Activated CD8-positive, alpha-beta T cell treated with anti-CD3 and anti-CD28 coated beads for 36 hours (primary cell): ENCODE results near the gene TSPO2. TPM values are rescaled to one million over a fixed set of nuclear protein-coding genes. Genes with fewer than 3 reads are reported as not detected.

Experiments used
- ATAC-seq: fragments of 200-7000 bp; cut with Tn5 transposase; one replicate; pipeline ENCODE4 v1.10.0; 2021; ENCODE audit warnings: mild to moderate bottlenecking, moderate library complexity
- CTCF ChIA-PET: fragments of 350-600 bp; sonication (Branson Sonifier 250); formaldehyde crosslinking; loops from one replicate; lab custom pipeline; 2021; ENCODE audit warnings: antibody characterized with exemption; lab: Charles Lee
- POLR2A ChIA-PET: fragments of 350-600 bp; sonication (Branson Sonifier 250); formaldehyde crosslinking; loops from one replicate; lab custom pipeline; 2021; ENCODE audit warnings: antibody characterized with exemption; lab: Charles Lee
- DNase-seq: peaks from one replicate; pipeline ENCODE4 v3.0.0-alpha.2; 2020
- H3K27ac Mint-ChIP-seq: one replicate; pipeline ENCODE4 v1.8.0; 2021; ENCODE audit warnings: mild to moderate bottlenecking, mixed read lengths
- H3K27me3 Mint-ChIP-seq: one replicate; pipeline ENCODE4 v1.8.0; 2021; ENCODE audit warnings: mixed read lengths
- H3K36me3 Mint-ChIP-seq: one replicate; pipeline ENCODE4 v1.8.0; 2021; ENCODE audit warnings: low read depth, mixed read lengths
- H3K4me1 Mint-ChIP-seq: one replicate; pipeline ENCODE4 v1.8.0; 2021; ENCODE audit warnings: low read depth, mixed read lengths
- H3K4me3 Mint-ChIP-seq: one replicate; pipeline ENCODE4 v1.8.0; 2021; ENCODE audit warnings: mild to moderate bottlenecking, moderate library complexity, mixed read lengths
- H3K9me3 Mint-ChIP-seq: one replicate; pipeline ENCODE4 v1.8.0; 2021; ENCODE audit warnings: mixed read lengths
- CTCF ChIP-seq: fragments of 200-600 bp; IDR thresholded peaks from one replicate; pipeline ENCODE4 v1.8.0; 2022; ENCODE audit warnings: antibody characterized with exemption, mild to moderate bottlenecking
- intact Hi-C: fragments of 100-400 bp; cut with micrococcal nuclease; formaldehyde crosslinking; loops from one replicate; pipeline ENCODE4 v1.10.0; 2022
- total RNA-seq, 2 experiments: library from RNA; stranded (reverse); gene quantifications; one replicate each; pipeline ENCODE4 v1.2.3, GENCODE V29; 2021

TSPO2 gene
- total RNA-seq, 2 experiments from 2014 or later = not detected

GRCh38 chr6:41027241-41027640 lies 15.0 kb upstream of the TSPO2 start:
- ChIA-PET CTCF (interaction anchor here (1.0 to 5.8 kb wide), 22 partner anchors 9 to 698 kb away, joined by 3 to 48 read pairs (median 8); partner anchors contain the start of genes APOBEC2, NFYA, OARD1 and TSPO2), POLR2A (interaction anchor here (1.6 kb wide), 1 partner anchor 8 kb away, joined by 7 read pairs; no protein-coding TSS in a partner anchor)
- no peaks in the 10 kb centered on the region for H3K36me3 Mint-ChIP-seq
- no peak for ATAC-seq
- H3K27ac Mint-ChIP-seq = peak overlapping the region; percentile 76
- peak overlapping the region; percentile 71 for H3K4me3 Mint-ChIP-seq
- peaks cover 18% of the 10 kb centered on the region for H3K4me1 Mint-ChIP-seq
- H3K9me3 Mint-ChIP-seq = no peaks in the 10 kb centered on the region
- DNase-seq = no peak
- intact Hi-C loops = no loop called here
- no peaks in the 10 kb centered on the region for H3K27me3 Mint-ChIP-seq
- no peak for TF ChIP-seq CTCF

- POLR2A ChIA-PET = interaction anchor here (1.1 to 1.7 kb wide), 3 partner anchors 9 to 43 kb away, joined by 3 to 7 read pairs (median 5); no protein-coding TSS in a partner anchor
- CTCF ChIA-PET = interaction anchor here (0.7 to 5.8 kb wide), 37 partner anchors 9 to 699 kb away, joined by 3 to 48 read pairs (median 4); partner anchors contain the start of genes APOBEC2, NFYA, OARD1 and TSPO2
- DNase-seq (peak; percentile 81), ATAC-seq (peak; percentile 92)
- peak overlapping the region; percentile 71 for H3K4me3 Mint-ChIP-seq
- intact Hi-C loops = no loop called here
- peak overlapping the region; percentile 76 for H3K27ac Mint-ChIP-seq
- no peaks in the 10 kb centered on the region for H3K36me3 Mint-ChIP-seq
- no peaks in the 10 kb centered on the region for H3K9me3 Mint-ChIP-seq
- peak; percentile 100 for TF ChIP-seq CTCF
- H3K4me1 Mint-ChIP-seq = peaks cover 18% of the 10 kb centered on the region
- no peaks in the 10 kb centered on the region for H3K27me3 Mint-ChIP-seq
Measured at GRCh38 chr6:41027799-41028560, 14.3 kb upstream of the TSPO2 start.

GRCh38 chr6:41028561-41029412 lies 13.5 kb upstream of the TSPO2 start:
- Mint-ChIP-seq H3K4me1 (peaks cover 18% of the 10 kb centered on the region), H3K4me3 (peak overlapping the region; percentile 71), H3K27ac (peak overlapping the region; percentile 55), H3K27me3 (no peaks in the 10 kb centered on the region), H3K36me3 (no peaks in the 10 kb centered on the region), H3K9me3 (no peaks in the 10 kb centered on the region)
- peak; percentile 53 for ATAC-seq
- no peak for TF ChIP-seq CTCF
- DNase-seq = no peak
- POLR2A ChIA-PET = interaction anchor here (1.1 to 1.7 kb wide), 4 partner anchors 10 to 42 kb away, joined by 3 to 7 read pairs (median 4); no protein-coding TSS in a partner anchor
- intact Hi-C loops = no loop called here
- CTCF ChIA-PET = interaction anchor here (0.7 to 5.8 kb wide), 34 partner anchors 8 to 700 kb away, joined by 3 to 48 read pairs (median 6); partner anchors contain the start of genes APOBEC2, NFYA, OARD1 and TSPO2

GRCh38 chr6:41032830-41033229 lies 9.4 kb upstream of the TSPO2 start:
- ATAC-seq (no peak), DNase-seq (no peak)
- Mint-ChIP-seq H3K9me3 (no peaks in the 10 kb centered on the region), H3K27me3 (no peaks in the 10 kb centered on the region), H3K27ac (no peak overlapping the region), H3K4me3 (no peak overlapping the region), H3K36me3 (no peaks in the 10 kb centered on the region), H3K4me1 (peaks cover 9% of the 10 kb centered on the region)
- POLR2A ChIA-PET = no interaction called here
- intact Hi-C loops = no loop called here
- CTCF ChIA-PET = no interaction called here
- TF ChIP-seq CTCF = no peak
